GM21529 (cell line): ENCODE data around the gene FHIT.
"Not testable (repeated sequence)": the region's sequence is repeated elsewhere in the genome, so short reads cannot be mapped to it uniquely, and the experiment has no call there.

Experiments
- ATAC-seq: cut with Tn5 transposase; IDR thresholded peaks from one replicate; pipeline ENCODE4 v1.9.1; 2021; ENCODE audit not compliant: unreplicated experiment

FHIT gene

GRCh38 chr3:60948488-60948887 lies 302.8 kb downstream of the FHIT start:
- ATAC-seq, result no peak

DNA sequence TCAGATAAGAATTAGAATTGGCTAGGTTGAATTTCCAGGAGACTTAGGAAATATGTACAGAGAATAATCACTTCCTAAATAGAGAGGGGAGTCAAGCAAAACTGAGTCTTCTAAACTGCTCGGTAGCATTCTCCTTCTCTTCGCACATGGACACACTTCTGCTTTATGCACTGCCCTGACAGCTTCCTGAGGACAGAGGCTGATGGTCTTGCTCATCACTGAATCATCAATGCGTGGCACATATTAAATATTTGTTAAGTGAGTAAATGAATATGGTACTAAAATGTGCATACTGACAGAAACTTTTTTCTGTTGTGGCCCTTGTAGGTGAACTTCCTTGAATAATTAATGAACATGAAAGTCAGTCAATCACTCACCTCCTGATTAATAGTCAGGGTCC lies 315.5 kb downstream of the FHIT start:
- no peak for ATAC-seq

GRCh38 chr3:60933824-60934223 lies 317.4 kb downstream of the FHIT start:
- no peak for ATAC-seq

- no peak for ATAC-seq
These were observed 318.6 kb downstream of the FHIT start for GRCh38 chr3:60932643-60933042.

GRCh38 chr3:60932170-60932569 lies 319.1 kb downstream of the FHIT start:
- no peak for ATAC-seq

GRCh38 chr3:60931452-60931851 lies 319.8 kb downstream of the FHIT start:
- peak; percentile 73 for ATAC-seq

- no peak for ATAC-seq
These were observed 330.7 kb downstream of the FHIT start for GRCh38 chr3:60920519-60920918.

- no peak for ATAC-seq
These were observed 332.0 kb downstream of the FHIT start for GRCh38 chr3:60919296-60919695.

DNA sequence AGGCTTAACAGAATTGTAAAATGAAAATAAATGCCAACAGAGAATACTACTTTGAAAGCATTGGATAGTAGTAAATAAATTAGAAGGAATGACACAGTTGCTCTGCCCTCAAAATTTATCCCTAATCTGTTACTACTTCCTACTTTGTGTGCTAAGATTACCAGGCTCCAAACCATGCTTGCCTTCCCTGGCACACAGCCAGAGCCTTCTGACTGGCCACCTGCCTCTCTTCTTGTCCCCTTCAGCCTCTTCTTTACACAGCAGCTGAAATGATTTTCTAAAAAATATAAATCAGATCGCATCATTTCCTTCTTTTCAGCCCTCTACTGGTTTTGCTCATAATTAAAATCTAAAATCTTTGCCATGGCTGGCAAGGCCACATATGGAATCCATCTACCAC lies 334.1 kb downstream of the FHIT start:
- ATAC-seq, result no peak

DNA sequence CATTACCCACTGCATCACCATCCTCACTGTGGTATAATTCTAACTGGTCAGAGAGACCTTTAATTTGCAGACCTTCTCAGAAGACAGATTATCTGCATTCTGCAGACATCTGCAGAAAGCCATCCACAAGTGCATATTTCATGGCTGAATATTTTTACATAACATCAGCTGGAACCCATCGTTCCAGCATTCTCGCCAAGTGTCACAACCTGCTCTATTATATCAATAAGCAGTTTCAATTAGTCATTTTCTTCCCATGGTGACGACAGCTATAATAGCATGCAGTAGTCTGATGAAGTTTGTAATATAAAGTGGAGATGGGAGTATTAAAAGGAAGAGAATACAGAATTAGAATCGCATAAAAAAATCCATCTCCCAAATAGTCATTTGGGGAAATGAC lies 334.7 kb downstream of the FHIT start:
- no peak for ATAC-seq

- no peak for ATAC-seq
These were observed 337.8 kb downstream of the FHIT start for GRCh38 chr3:60913474-60913873.

DNA sequence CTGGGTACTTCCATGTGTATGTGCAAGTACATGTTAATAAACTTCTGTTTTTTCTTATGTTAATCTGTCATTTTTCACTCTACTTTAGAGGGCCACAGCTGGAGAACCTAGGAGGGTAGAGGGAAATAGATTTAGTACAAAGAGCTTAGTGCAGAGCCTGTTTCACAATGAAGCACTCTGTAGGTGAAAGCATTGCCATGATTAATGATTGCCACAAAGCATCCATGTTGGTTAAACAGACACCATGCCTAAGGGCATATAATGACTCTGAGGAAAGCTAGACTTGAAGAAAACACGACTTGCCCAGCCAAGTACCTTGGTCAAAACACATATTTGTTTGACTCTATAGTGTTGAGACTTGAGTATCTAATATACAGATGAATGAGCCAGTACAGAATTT lies 338.4 kb downstream of the FHIT start:
- ATAC-seq, result no peak

DNA sequence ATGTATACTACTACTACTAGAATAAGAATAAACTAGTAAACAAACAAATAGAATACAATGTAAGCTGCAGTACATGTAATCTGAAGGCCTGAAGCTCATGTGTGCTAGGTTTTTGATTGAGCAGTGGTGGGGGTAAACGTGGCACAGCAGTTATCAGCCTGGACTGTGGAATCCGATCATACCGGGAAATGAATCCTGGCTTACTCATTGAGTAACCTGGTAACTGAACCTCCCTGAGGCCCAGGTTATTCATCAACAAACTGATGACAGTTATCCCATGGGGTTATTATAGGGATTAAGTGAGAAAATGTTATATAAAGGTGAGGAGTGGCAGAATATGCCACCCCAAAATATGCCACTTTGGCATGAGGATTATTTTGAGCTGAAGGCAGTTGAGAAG lies 339.1 kb downstream of the FHIT start:
- no peak for ATAC-seq

DNA sequence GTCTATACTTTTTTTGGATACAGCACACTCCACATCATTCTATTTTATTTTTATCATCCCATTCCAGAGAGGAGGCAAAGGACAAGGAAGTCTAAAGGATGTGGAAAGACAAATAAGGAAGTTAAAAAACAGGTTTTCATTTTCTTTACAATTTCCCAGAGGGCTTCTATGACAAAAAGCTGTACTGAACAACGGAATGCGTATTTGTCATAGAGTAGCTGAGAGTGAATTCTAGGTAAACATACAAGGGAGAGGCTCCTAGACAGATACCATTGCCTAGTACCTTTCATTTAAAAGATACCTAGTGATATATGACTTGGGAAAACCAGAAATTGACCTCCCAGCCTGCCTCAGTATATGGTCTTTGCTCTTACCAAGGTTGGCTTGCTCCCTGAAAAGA lies 341.7 kb downstream of the FHIT start:
- ATAC-seq, result no peak

- no peak for ATAC-seq
These were observed 345.0 kb downstream of the FHIT start for GRCh38 chr3:60906283-60906682.

DNA sequence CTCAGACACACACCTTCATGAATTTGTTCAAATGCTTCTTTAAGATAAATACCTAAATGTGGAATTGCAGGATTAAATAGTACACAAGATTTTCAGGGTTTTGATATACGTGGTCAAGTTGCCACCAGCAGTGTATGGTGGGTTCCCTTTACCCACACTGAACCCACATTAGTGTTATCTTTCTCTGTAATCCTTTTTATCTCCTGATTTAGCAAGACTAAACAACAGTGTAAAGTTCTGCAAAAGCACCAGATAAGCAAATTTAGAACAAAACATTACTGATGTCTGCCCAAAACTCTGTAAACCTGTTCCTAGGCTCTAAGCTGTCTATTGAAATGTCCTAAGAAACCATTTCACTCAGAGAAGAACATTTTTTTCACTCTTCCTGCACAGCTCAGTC lies 352.9 kb downstream of the FHIT start:
- no peak for ATAC-seq

GRCh38 chr3:60893946-60894345 lies 357.3 kb downstream of the FHIT start:
- ATAC-seq, result no peak

DNA sequence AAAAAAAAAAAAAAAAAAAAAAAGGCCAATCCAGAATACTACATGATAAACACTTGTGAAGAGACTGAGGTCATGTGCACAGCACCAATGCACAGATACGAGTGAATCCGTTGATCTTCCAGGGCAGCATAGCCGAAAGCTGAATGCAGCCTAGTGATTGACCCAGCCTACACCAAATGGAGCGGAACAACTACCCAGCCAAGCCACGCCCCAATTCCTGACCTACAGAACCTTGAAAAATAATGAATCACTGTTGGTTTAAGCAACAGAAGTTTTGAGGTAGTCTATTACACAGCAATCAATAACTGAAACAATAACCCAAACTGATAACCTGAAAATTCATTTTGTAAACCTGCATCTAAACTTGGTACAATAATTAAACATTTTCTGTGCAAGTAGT lies 361.0 kb downstream of the FHIT start:
- ATAC-seq, result no peak

GRCh38 chr3:60888952-60889351 lies 362.3 kb downstream of the FHIT start:
- ATAC-seq, result not testable (repeated sequence)

- no peak for ATAC-seq
These were observed 363.7 kb downstream of the FHIT start for GRCh38 chr3:60887574-60887973.

DNA sequence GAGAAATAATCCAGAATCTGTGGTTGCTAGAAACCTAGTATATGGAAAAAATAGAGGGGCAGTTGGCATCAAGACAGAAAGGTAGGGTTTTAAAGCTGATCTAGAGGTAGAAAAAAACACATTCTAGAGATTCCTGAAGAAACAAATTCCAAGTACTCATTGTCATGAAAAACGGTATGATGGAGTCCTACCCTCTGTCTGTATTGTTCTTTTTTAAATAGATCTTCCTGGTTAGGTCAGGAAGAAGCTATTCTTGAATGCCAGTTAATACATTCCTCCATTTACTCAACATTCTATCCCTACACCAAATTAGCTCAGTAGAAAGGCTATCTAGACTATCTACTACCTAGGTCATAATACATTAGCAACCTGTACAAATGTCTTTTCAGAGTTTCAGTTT lies 364.7 kb downstream of the FHIT start:
- no peak for ATAC-seq

DNA sequence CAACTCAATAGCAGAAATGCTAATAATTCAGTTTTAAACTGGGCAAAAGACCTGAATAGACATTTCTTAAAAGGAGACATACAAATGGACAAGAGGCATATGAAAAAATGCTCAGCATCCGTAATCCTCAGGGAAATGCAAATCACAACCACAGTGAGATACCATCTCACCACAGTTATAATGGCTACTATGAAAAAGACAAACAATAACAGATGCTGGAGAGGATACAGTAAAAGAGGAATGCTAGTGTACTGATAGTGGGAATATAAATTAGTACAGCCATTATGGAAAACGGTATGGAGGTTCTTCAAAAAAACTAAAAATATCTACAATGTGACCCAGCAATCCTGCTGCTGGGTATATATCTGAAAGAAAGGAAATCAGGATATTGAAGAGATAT lies 367.2 kb downstream of the FHIT start:
- no peak for ATAC-seq

DNA sequence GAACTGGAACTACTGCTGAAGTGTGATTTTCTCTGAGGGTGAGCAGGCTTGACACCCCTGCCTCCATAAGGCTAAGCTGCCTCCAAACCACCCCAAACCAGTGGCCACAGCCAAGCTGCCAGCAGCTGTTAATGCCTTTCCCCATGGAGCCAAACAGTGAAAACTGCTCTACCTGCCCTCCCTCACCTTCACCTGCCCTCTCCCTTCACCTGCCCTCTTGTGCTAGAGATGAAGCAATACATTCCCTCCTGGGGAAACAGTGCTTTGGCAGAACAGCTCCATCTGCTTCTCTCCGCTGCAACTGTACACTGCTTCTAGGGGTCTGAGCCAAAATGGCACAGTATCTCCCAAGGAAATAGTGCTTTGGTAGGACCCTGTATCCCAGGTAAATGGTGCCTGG lies 374.1 kb downstream of the FHIT start:
- ATAC-seq, result no peak

DNA sequence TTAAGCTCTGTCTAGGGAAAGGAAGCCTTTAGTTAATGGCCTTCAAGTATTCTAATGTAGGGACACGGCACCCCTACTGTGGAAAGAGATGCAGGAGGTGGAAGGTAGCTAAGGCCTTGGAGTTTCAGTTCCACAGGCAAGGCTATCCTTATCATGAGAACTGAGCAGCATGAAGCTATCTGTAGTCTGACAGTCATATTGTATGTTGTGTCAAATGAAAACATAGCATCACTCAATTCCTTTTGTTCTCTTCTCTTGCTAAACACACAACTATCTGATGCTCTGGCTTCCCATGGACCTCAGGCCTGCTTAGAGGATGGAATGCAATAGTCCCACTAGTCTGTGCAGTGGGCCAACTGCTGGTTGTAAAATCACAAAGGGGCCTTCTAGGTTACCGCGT lies 380.9 kb downstream of the FHIT start:
- ATAC-seq, result no peak
